H9 (cell line): ENCODE data around the gene WDR59. TPM values are rescaled to one million over a fixed set of nuclear protein-coding genes. Genes with fewer than 3 reads are reported as not detected.
A peak's percentile ranks its signal among the peaks of the same experiment; 100 is the strongest.

Source experiments
- DNase-seq: peaks from one replicate; pipeline ENCODE4 v3.0.0-alpha.2; 2017
- H2AFZ ChIP-seq: one replicate; pipeline ENCODE4 v1.6.1; 2013; ENCODE audit warnings: mild to moderate bottlenecking, low read length, control low read depth, moderate library complexity
- H2AK5ac ChIP-seq: 2 replicates; pipeline ENCODE4 v1.6.1; 2013; ENCODE audit warnings: low read length, control low read depth, mixed read lengths; ENCODE audit not compliant: insufficient read length
- H2BK120ac ChIP-seq: one replicate; pipeline ENCODE4 v1.6.1; 2013; ENCODE audit warnings: low read depth, mild to moderate bottlenecking, low read length, control low read depth, inconsistent platforms; ENCODE audit not compliant: poor library complexity, severe bottlenecking
- H2BK12ac ChIP-seq: 2 replicates; pipeline ENCODE4 v1.6.1; 2013; ENCODE audit warnings: low read length, control low read depth, mixed read lengths, low read depth; ENCODE audit not compliant: insufficient read length
- H2BK15ac ChIP-seq: 2 replicates; pipeline ENCODE4 v1.6.1; 2013; ENCODE audit warnings: low read depth, low read length, control low read depth
- H2BK20ac ChIP-seq: one replicate; pipeline ENCODE4 v1.6.1; 2013; ENCODE audit warnings: low read depth, mild to moderate bottlenecking, low read length, control low read depth, inconsistent platforms; ENCODE audit not compliant: poor library complexity, severe bottlenecking
- H2BK5ac ChIP-seq: 2 replicates; pipeline ENCODE4 v1.6.1; 2013; ENCODE audit warnings: low read length, control low read depth, mixed read lengths; ENCODE audit not compliant: insufficient read length
- H3K14ac ChIP-seq: 2 replicates; pipeline ENCODE4 v1.6.1; 2013; ENCODE audit warnings: low read length, control low read depth; ENCODE audit not compliant: insufficient read depth
- H3K18ac ChIP-seq: 2 replicates; pipeline ENCODE4 v1.6.1; 2013; ENCODE audit warnings: low read depth, mild to moderate bottlenecking, mixed read lengths, low read length, control low read depth; ENCODE audit not compliant: insufficient read length
- H3K23ac ChIP-seq: 2 replicates; pipeline ENCODE4 v1.6.1; 2013; ENCODE audit warnings: low read length, control low read depth, mixed read lengths, low read depth; ENCODE audit not compliant: insufficient read length
- H3K23me2 ChIP-seq: 2 replicates; pipeline ENCODE4 v1.6.1; 2013; ENCODE audit warnings: low read depth, mild to moderate bottlenecking, mixed read lengths, low read length, control low read depth; ENCODE audit not compliant: insufficient read length, poor library complexity, severe bottlenecking
- H3K27ac ChIP-seq: 2 replicates; pipeline ENCODE4 v1.5.1; 2013; ENCODE audit warnings: low read length, control low read depth, mixed read lengths, low read depth; ENCODE audit not compliant: insufficient read length
- H3K27me3 ChIP-seq: 2 replicates; pipeline ENCODE4 v1.6.1; 2013; ENCODE audit warnings: low read length, control low read depth, inconsistent platforms; ENCODE audit not compliant: insufficient read depth
- H3K4ac ChIP-seq: 2 replicates; pipeline ENCODE4 v1.6.1; 2013; ENCODE audit warnings: low read depth, mild to moderate bottlenecking, control low read depth, inconsistent platforms, low read length, moderate library complexity
- H3K4me1 ChIP-seq: 2 replicates; pipeline ENCODE4 v1.6.1; 2013; ENCODE audit warnings: low read length, control low read depth, inconsistent platforms; ENCODE audit not compliant: insufficient read depth
- H3K4me2 ChIP-seq: 2 replicates; pipeline ENCODE4 v1.6.1; 2013; ENCODE audit warnings: low read length, control low read depth, mixed read lengths; ENCODE audit not compliant: insufficient read length, insufficient read depth
- H3K56ac ChIP-seq: 2 replicates; pipeline ENCODE4 v1.6.1; 2013; ENCODE audit warnings: low read depth, mild to moderate bottlenecking, mixed read lengths, low read length, control low read depth; ENCODE audit not compliant: insufficient read length
- H3K79me1 ChIP-seq: 2 replicates; pipeline ENCODE4 v1.6.1; 2013; ENCODE audit warnings: low read depth, mild to moderate bottlenecking, moderate library complexity, low read length, control low read depth, inconsistent platforms; ENCODE audit not compliant: insufficient read depth, poor library complexity, severe bottlenecking
- H3K79me2 ChIP-seq: 2 replicates; pipeline ENCODE4 v1.6.1; 2013; ENCODE audit warnings: low read length, control low read depth, inconsistent platforms; ENCODE audit not compliant: insufficient read depth
- H3K9ac ChIP-seq: 2 replicates; pipeline ENCODE4 v1.6.1; 2013; ENCODE audit warnings: low read length, control low read depth, mixed read lengths; ENCODE audit not compliant: insufficient read length; ENCODE audit errors: extremely low read depth
- H3K9me3 ChIP-seq: one replicate; pipeline ENCODE4 v1.6.1; 2013; ENCODE audit warnings: low read depth, low read length, inconsistent platforms; ENCODE audit not compliant: control insufficient read depth
- H3T11ph ChIP-seq: one replicate; pipeline ENCODE4 v1.6.1; 2013; ENCODE audit warnings: mild to moderate bottlenecking, low read length, control low read depth, inconsistent platforms
- H4K20me1 ChIP-seq: one replicate; pipeline ENCODE4 v1.6.1; 2013; ENCODE audit not compliant: control insufficient read depth, insufficient read length, insufficient read depth
- H4K5ac ChIP-seq: 2 replicates; pipeline ENCODE4 v1.6.1; 2013; ENCODE audit warnings: low read depth, mild to moderate bottlenecking, mixed read lengths, low read length, control low read depth; ENCODE audit not compliant: insufficient read length
- H4K8ac ChIP-seq: replicated peaks from 2 replicates; pipeline ENCODE4 v1.6.1; 2013; ENCODE audit warnings: low read length, control low read depth, mixed read lengths, low read depth; ENCODE audit not compliant: insufficient read length
- H4K91ac ChIP-seq: 2 replicates; pipeline ENCODE4 v1.6.1; 2013; ENCODE audit warnings: low read depth, mild to moderate bottlenecking, moderate library complexity, mixed read lengths, low read length, control low read depth; ENCODE audit not compliant: insufficient read length
- H3K27ac Mint-ChIP-seq, 3 experiments: 2 replicates in 2 of 3; 3 replicates in 1 of 3; pipeline ENCODE4 v1.8.0; 2020 to 2021; ENCODE audit warnings: mixed read lengths in 3 of 3, mild to moderate bottlenecking in 1 of 3, moderate library complexity in 1 of 3
- H3K27me3 Mint-ChIP-seq: 2 replicates; pipeline ENCODE4 v1.8.0; 2021; ENCODE audit warnings: low read depth, mild to moderate bottlenecking, moderate library complexity, mixed read lengths
- H3K36me3 Mint-ChIP-seq, 3 experiments: 2 replicates in 2 of 3; 3 replicates in 1 of 3; pipeline ENCODE4 v1.8.0; 2020 to 2021; ENCODE audit warnings: low read depth in 3 of 3, mixed read lengths in 3 of 3; ENCODE audit not compliant: insufficient read depth in 1 of 3
- H3K4me1 Mint-ChIP-seq, 2 experiments: 2 replicates each; pipeline ENCODE4 v1.8.0; 2020; ENCODE audit warnings: mixed read lengths in 2 of 2
- H3K4me3 Mint-ChIP-seq, 2 experiments: 2 replicates in 1 of 2; 3 replicates in 1 of 2; pipeline ENCODE4 v1.8.0; 2020 to 2021; ENCODE audit warnings: mild to moderate bottlenecking in 2 of 2, mixed read lengths in 2 of 2, moderate library complexity in 1 of 2
- H3K9me3 Mint-ChIP-seq, 2 experiments: 2 replicates in 1 of 2; 3 replicates in 1 of 2; pipeline ENCODE4 v1.8.0; 2020; ENCODE audit warnings: mild to moderate bottlenecking in 2 of 2, mixed read lengths in 2 of 2, moderate library complexity in 1 of 2
- CTCF ChIP-seq: fragments of 200-600 bp; sonication (generic); conservative IDR thresholded peaks from 3 replicates; pipeline ENCODE4 v1.8.0; 2021; ENCODE audit warnings: antibody characterized with exemption, mild to moderate bottlenecking
- WGBS: extraction: QIAGEN DNeasy Blood & Tissue Kit; methylation state at CpG from one replicate; pipeline ENCODE4 v1.1.7; 2013; ENCODE audit warnings: missing lambda C conversion rate, low lambda C conversion rate, mixed read lengths; ENCODE audit not compliant: insufficient read length; ENCODE audit errors: extremely low coverage; 5-methylcytosine and 5-hydroxymethylcytosine counted together
- total RNA-seq: library from RNA; stranded (reverse); gene quantifications from 2 replicates; pipeline ENCODE4 v1.2.1, GENCODE V29; 2021

WDR59 gene
- total RNA-seq, 1 experiment from 2014 or later = 97.5 TPM

GRCh38 chr16:74877706-74878105 lies 107.2 kb downstream of the WDR59 start:
- H3K9me3 Mint-ChIP-seq = no peaks in the 10 kb centered on the region
- H3K27me3 Mint-ChIP-seq = no peaks in the 10 kb centered on the region
- Histone ChIP-seq H4K20me1 (no peaks in the 10 kb centered on the region), H3K14ac (no peak overlapping the region), H2BK20ac (no peak overlapping the region), H3K18ac (no peak overlapping the region), H3K56ac (no peak overlapping the region), H2BK12ac (no peak overlapping the region), H4K8ac (no peak overlapping the region), H3K79me1 (no peaks in the 10 kb centered on the region), H3K79me2 (no peaks in the 10 kb centered on the region), H2BK5ac (no peak overlapping the region), H3K4me1 (no peaks in the 10 kb centered on the region), H3K4ac (no peak overlapping the region), H4K5ac (no peak overlapping the region), H3K27ac (no peak overlapping the region), H2BK120ac (no peak overlapping the region), H4K91ac (no peak overlapping the region), H3T11ph (no peak overlapping the region), H2AK5ac (no peak overlapping the region), H2AFZ (no peak overlapping the region), H3K23me2 (no peaks in the 10 kb centered on the region), H3K4me2 (no peak overlapping the region), H3K23ac (no peak overlapping the region), H2BK15ac (no peak overlapping the region), H3K9ac (no peak overlapping the region), H3K9me3 (no peaks in the 10 kb centered on the region), H3K27me3 (no peaks in the 10 kb centered on the region)
- DNase-seq = no peak
- H3K27ac Mint-ChIP-seq = peak overlapping the region in 1 of 3 experiments; percentile 47; a peak in 2 of 7 replicates
- no peak overlapping the region for H3K4me3 Mint-ChIP-seq
- H3K36me3 Mint-ChIP-seq = peaks cover 16 to 48% (median 47%) of the 10 kb centered on the region in 3 experiments; a peak in 6 of 7 replicates
- WGBS = no CpG with 5 or more reads among the region's 7 CpGs
- TF ChIP-seq CTCF = no peak
- peaks cover 7 to 10% of the 10 kb centered on the region in 2 experiments for H3K4me1 Mint-ChIP-seq
